ENCODE measurements around the gene ZNF561.

The ZNF561 gene

GRCh38 chr19:9580728-9581127 lies 40.3 kb downstream of the ZNF561 start:
- no peak for TF ChIP-seq ISL1 (CRISPR knock-in tag; IDR thresholded peaks at IDR 0.05)
- TF ChIP-seq OSR1 (CRISPR knock-in tag; IDR thresholded peaks at IDR 0.05) = no peak
- no peak for TF ChIP-seq BACH2 (CRISPR knock-in tag; IDR thresholded peaks at IDR 0.05; ENCODE audit: borderline replicate concordance)
- no peak for TF ChIP-seq CSRNP3 (CRISPR knock-in tag; IDR thresholded peaks at IDR 0.05)
- TF ChIP-seq ZNF70 (CRISPR knock-in tag; IDR thresholded peaks at IDR 0.05) = no peak
- TF ChIP-seq PPARA (CRISPR knock-in tag; IDR thresholded peaks at IDR 0.05; ENCODE audit: borderline replicate concordance) = no peak
- no peak for TF ChIP-seq ZFP30 (CRISPR knock-in tag; IDR thresholded peaks at IDR 0.05)
- no peak for TF ChIP-seq PATZ1 (CRISPR knock-in tag; IDR thresholded peaks at IDR 0.05; ENCODE audit: borderline replicate concordance)
- TF ChIP-seq ARNTL (CRISPR knock-in tag; IDR thresholded peaks at IDR 0.05; ENCODE audit: borderline replicate concordance, low read depth) = no peak
- TF ChIP-seq TOX (CRISPR knock-in tag; IDR thresholded peaks at IDR 0.05; ENCODE audit: borderline replicate concordance) = no peak
- no peak for TF ChIP-seq ZC3H10 (CRISPR knock-in tag; IDR thresholded peaks at IDR 0.05)
- no peak for TF ChIP-seq RARB (CRISPR knock-in tag; IDR thresholded peaks at IDR 0.05)
- no peak for TF ChIP-seq ZFP3 (CRISPR knock-in tag; IDR thresholded peaks at IDR 0.05)
- TF ChIP-seq POU6F1 (CRISPR knock-in tag; IDR thresholded peaks at IDR 0.05; ENCODE audit: borderline replicate concordance, low read depth) = no peak
- TF ChIP-seq CSDC2 (CRISPR knock-in tag; IDR thresholded peaks at IDR 0.05) = no peak
- no peak for TF ChIP-seq TSHZ2 (CRISPR knock-in tag; IDR thresholded peaks at IDR 0.05)
- no peak for TF ChIP-seq ZNF8 (CRISPR knock-in tag; IDR thresholded peaks at IDR 0.05)
- no peak for TF ChIP-seq SNAI2 (CRISPR knock-in tag; IDR thresholded peaks at IDR 0.05)
- TF ChIP-seq CREB5 (CRISPR knock-in tag; IDR thresholded peaks at IDR 0.05; ENCODE audit: low read depth) = no peak
- no peak for ATAC-seq

- TF ChIP-seq TOX (CRISPR knock-in tag; IDR thresholded peaks at IDR 0.05; ENCODE audit: borderline replicate concordance) (no peak), PATZ1 (CRISPR knock-in tag; IDR thresholded peaks at IDR 0.05; ENCODE audit: borderline replicate concordance) (no peak), GLIS3 (CRISPR knock-in tag; IDR thresholded peaks at IDR 0.05) (no peak), ZFP30 (CRISPR knock-in tag; IDR thresholded peaks at IDR 0.05) (no peak), BACH2 (CRISPR knock-in tag; IDR thresholded peaks at IDR 0.05; ENCODE audit: borderline replicate concordance) (no peak), ZNF565 (CRISPR knock-in tag; conservative IDR thresholded peaks at IDR 0.05; ENCODE audit: low read depth) (no peak), TCF4 (CRISPR knock-in tag; IDR thresholded peaks at IDR 0.05; ENCODE audit: borderline replicate concordance) (no peak), ARNTL (CRISPR knock-in tag; IDR thresholded peaks at IDR 0.05; ENCODE audit: borderline replicate concordance, low read depth) (no peak), ESRRG (CRISPR knock-in tag; IDR thresholded peaks at IDR 0.05) (no peak), ZFP3 (CRISPR knock-in tag; IDR thresholded peaks at IDR 0.05) (no peak), ZNF70 (CRISPR knock-in tag; IDR thresholded peaks at IDR 0.05) (no peak), ZNF8 (CRISPR knock-in tag; IDR thresholded peaks at IDR 0.05) (no peak), SNAI2 (CRISPR knock-in tag; IDR thresholded peaks at IDR 0.05) (no peak), OSR1 (CRISPR knock-in tag; IDR thresholded peaks at IDR 0.05) (no peak), CREB5 (CRISPR knock-in tag; IDR thresholded peaks at IDR 0.05; ENCODE audit: low read depth) (no peak), CSRNP3 (CRISPR knock-in tag; IDR thresholded peaks at IDR 0.05) (no peak), CSDC2 (CRISPR knock-in tag; IDR thresholded peaks at IDR 0.05) (no peak)
Observed at GRCh38 chr19:9570255-9570654, 50.8 kb downstream of the ZNF561 start.

More at GRCh38 chr19:9570255-9570654, 50.8 kb downstream of the ZNF561 start:
- no peak for ATAC-seq
